ENCODE data around the gene RASA1. TPM values are rescaled to one million over a fixed set of nuclear protein-coding genes. Genes with fewer than 3 reads are reported as not detected.

The RASA1 gene
- total RNA-seq = 10 to 100 TPM; 22.3 to 33.3 (median 28.2) TPM

DNA sequence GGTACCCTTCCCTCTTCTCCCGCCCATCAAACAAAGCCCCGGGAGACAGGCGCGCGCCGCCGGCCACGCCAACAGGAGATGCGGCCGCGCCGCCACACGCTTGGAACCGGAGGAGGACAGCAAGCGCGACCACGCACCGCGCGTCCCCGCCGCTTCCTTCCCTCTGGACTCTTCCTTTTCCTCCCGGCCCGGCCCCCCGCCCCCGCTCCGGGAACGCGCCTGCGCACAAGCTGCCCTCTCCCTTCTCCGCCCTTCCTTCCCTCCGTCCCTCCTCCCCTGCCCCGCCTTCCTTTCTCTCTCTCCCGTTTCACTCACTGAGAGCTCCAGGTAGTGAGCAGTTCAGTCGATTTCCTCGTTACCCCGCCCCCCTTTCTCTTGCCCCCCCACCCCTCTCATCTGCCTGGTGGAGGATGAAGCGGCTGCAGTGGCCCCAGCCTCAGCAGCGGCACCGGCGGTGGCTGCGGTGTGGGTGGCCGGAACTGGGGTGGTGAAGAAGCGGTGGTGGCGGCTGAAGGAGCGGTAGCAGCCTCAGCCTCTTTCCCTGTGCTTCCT is at the start of gene RASA1:
TSS of gene RASA1 (plus strand) at position 310 of the 552 bp plus-strand sequence. CDS start 569 bp downstream, outside the sequence.
- intact Hi-C loops (cut with DNase I; ENCODE audit: low total_unique reads) = no loop called here
- H3K9me3 ChIP-seq = no peaks in the 10 kb centered on the region
- in situ Hi-C loops (cut with MboI; ENCODE audit: low pct_ligation_motif_present in 1 of 4, low pct_unique_long_range_greater_than_20kb in 1 of 4, low sequenced_read_pairs in 3 of 4) = loop anchor here in 1 of 4 donors (25.0 kb wide), 1 partner anchor 120 kb away; no protein-coding TSS in a partner anchor
- DNase-seq = peak; percentile 96
- 0 to 1% methylated on average over 16 to 43 of the region's 46 CpGs for WGBS, 2 donors (ENCODE audit: low coverage in 1 of 2)
- TF ChIP-seq CTCF (IDR thresholded peaks at IDR 0.05) = no peak
- TF ChIP-seq POLR2AphosphoS5 (IDR thresholded peaks at IDR 0.05) = peak; percentile 87 to 90 (median 88)
- no peak for TF ChIP-seq EP300 (IDR thresholded peaks at IDR 0.05; ENCODE audit: low read depth)
- TF ChIP-seq POLR2A (IDR thresholded peaks at IDR 0.05) = peak; percentile 89
- no peaks in the 10 kb centered on the region for H3K27me3 ChIP-seq
- no peaks in the 10 kb centered on the region for H3K36me3 ChIP-seq
- peak within 1 kb of the TSS; percentile 64 to 86 (median 82) for H3K4me3 ChIP-seq
- peak within 1 kb of the TSS; percentile 92 to 98 (median 94) for H3K27ac ChIP-seq
- H3K4me1 ChIP-seq = peaks cover 5 to 36% (median 16%) of the 10 kb centered on the region in 4 donors

DNA sequence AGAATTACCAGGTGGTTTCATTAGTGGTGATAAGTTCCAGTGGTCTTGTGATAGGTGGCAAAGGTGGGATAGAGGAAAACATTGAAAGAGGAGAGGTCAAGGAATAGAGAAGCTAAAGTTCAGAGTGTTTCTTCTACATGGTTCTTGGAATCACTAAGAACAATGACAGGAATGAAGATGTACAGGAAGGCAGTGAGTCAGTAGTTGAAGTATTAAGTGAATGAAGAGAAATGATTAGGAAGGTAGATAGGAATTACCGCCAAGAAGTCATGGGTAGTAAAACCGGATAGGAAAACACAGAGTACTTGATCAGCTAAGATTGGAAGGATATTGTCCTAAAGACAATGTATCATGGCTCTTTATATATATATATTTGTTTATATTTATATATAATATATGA is 37.9 kb upstream of the RASA1 start:
- Histone ChIP-seq H3K9me3 (no peaks in the 10 kb centered on the region), H3K27me3 (no peaks in the 10 kb centered on the region), H3K4me3 (no peak overlapping the region), H3K4me1 (no peaks in the 10 kb centered on the region), H3K27ac (no peak overlapping the region), H3K36me3 (no peaks in the 10 kb centered on the region)
- 86 to 97% methylated on average over 2 of the region's 2 CpGs for WGBS, 2 donors (ENCODE audit: low coverage in 1 of 2)
- no peak for TF ChIP-seq EP300 (IDR thresholded peaks at IDR 0.05; ENCODE audit: low read depth)
- no peak for TF ChIP-seq POLR2AphosphoS5 (IDR thresholded peaks at IDR 0.05)
- no peak for TF ChIP-seq POLR2A (IDR thresholded peaks at IDR 0.05)
- TF ChIP-seq CTCF (IDR thresholded peaks at IDR 0.05) = no peak
- DNase-seq = no peak
- intact Hi-C loops (cut with DNase I; ENCODE audit: low total_unique reads) (no loop called here), in situ Hi-C loops (cut with MboI; ENCODE audit: low pct_ligation_motif_present in 1 of 4, low pct_unique_long_range_greater_than_20kb in 1 of 4, low sequenced_read_pairs in 3 of 4) (no loop called here)

DNA sequence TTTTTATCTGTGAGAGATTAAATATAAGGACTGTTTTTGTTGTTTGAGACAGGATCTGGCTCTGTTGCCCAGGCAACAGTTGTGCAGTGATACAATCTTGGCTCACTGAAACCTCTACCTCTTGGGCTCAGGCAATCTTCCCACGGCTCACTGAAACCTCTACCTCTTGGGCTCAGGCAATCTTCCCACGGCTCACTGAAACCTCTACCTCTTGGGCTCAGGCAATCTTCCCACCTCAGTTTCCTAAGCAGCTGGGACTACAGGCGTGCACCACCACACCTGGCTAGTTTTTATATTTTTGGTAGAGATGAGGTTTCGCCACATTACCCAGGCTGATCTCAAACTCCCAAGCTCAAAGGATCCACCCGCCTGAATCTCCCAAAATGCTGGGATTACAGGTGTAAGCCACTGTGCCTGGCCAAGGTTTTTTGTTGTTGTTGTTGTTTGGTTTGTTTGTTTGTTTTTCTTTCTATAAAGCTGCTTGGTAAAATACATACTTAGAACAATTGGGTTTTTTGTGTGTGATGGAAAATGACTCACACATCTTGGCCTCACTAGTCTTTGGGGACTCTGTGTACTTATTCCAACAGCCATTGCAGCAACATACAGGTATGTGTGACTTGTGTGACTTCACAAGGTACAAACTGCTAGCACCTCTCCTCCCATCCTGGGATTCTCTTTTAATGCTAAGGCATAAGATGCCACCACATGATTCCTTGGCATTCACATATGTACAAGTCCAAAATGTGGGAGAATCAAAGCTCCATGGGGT is 36.5 kb upstream of the RASA1 start:
- no peaks in the 10 kb centered on the region for H3K36me3 ChIP-seq
- DNase-seq = no peak
- no peaks in the 10 kb centered on the region for H3K4me1 ChIP-seq
- no peak overlapping the region for H3K4me3 ChIP-seq
- H3K27me3 ChIP-seq = no peaks in the 10 kb centered on the region
- in situ Hi-C loops (cut with MboI; ENCODE audit: low pct_ligation_motif_present in 1 of 4, low pct_unique_long_range_greater_than_20kb in 1 of 4, low sequenced_read_pairs in 3 of 4) = no loop called here
- H3K27ac ChIP-seq = no peak overlapping the region
- H3K9me3 ChIP-seq = no peaks in the 10 kb centered on the region
- intact Hi-C loops (cut with DNase I; ENCODE audit: low total_unique reads) = no loop called here
- WGBS, 2 donors (ENCODE audit: low coverage in 1 of 2) = 40 to 81% methylated on average over 1 to 5 of the region's 5 CpGs
- TF ChIP-seq EP300 (IDR thresholded peaks at IDR 0.05; ENCODE audit: low read depth) (no peak), CTCF (IDR thresholded peaks at IDR 0.05) (no peak)

DNA sequence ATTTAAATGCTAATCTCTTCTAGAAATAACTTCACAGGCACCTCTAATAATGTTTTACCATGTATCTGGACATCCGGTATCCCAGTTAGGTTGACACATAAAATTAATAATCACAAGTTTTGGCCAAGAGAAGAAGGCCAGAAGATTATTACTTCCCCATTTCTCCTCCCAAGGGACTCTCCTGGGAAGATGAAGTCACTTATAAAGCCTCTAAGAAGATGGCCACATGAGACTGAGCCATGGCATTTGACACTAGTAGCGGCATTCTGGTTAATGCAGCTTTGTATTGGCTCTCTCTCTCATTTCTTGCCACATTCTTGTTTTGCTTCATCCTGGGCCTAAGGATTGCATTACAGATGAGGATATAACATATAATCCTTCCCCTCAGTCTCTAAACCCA is 34.5 kb upstream of the RASA1 start:
- Histone ChIP-seq H3K4me3 (no peak overlapping the region), H3K27ac (no peak overlapping the region), H3K36me3 (no peaks in the 10 kb centered on the region), H3K4me1 (no peaks in the 10 kb centered on the region), H3K9me3 (no peaks in the 10 kb centered on the region), H3K27me3 (no peaks in the 10 kb centered on the region)
- TF ChIP-seq CTCF (IDR thresholded peaks at IDR 0.05) = no peak
- in situ Hi-C loops (cut with MboI; ENCODE audit: low pct_ligation_motif_present in 1 of 4, low pct_unique_long_range_greater_than_20kb in 1 of 4, low sequenced_read_pairs in 3 of 4) (no loop called here), intact Hi-C loops (cut with DNase I; ENCODE audit: low total_unique reads) (no loop called here)
- DNase-seq = no peak
- WGBS, 2 donors (ENCODE audit: low coverage in 1 of 2) = 88 to 96% methylated on average over 1 to 2 of the region's 2 CpGs
